Measurements from ENCODE around the gene ITFG1.
"Not testable (repeated sequence)": the region's sequence is repeated elsewhere in the genome, so short reads cannot be mapped to it uniquely, and the experiment has no call there.

Gene ITFG1

GRCh38 chr16:47408491-47408890 lies 52.4 kb downstream of the ITFG1 start:
- DNase-seq = no peak

DNA sequence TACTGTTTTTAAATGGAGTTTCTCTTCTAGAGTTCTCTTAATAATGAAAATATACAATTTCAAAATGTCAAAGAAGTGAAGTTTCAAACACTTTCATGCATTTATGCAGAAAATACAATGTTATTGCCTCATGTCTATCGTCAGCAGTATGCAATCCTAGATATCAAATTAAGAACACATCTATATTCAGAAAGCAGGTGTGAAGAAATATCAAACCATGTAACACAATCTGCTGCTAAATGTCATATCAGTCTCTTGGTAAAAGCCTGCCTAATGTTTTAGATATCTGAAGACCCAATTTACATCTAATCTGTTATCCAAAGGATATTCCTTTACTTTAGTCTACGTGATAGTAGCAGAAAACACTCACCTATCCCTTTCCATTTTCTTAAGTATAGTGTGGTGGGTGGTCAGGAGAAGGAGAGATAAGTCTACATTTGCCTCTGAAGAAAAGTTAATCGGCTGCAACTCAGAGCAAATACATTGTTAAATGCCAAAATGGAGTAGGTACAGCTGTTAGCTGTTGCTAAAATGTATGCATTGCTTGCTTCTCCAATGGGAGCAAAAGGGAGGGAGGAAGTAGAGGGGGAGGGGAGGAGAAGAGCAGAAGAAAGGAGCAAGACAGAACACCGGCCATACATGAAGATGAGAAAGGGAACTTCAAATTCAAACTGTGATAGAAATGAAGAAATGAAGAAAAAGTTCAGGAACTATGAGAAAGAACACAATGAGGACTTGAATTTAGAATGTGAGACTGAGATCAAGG lies 64.9 kb downstream of the ITFG1 start:
- no peak for DNase-seq

GRCh38 chr16:47392081-47392480 lies 68.8 kb downstream of the ITFG1 start:
- DNase-seq = no peak

GRCh38 chr16:47388705-47389104 lies 72.2 kb downstream of the ITFG1 start:
- DNase-seq = no peak

DNA sequence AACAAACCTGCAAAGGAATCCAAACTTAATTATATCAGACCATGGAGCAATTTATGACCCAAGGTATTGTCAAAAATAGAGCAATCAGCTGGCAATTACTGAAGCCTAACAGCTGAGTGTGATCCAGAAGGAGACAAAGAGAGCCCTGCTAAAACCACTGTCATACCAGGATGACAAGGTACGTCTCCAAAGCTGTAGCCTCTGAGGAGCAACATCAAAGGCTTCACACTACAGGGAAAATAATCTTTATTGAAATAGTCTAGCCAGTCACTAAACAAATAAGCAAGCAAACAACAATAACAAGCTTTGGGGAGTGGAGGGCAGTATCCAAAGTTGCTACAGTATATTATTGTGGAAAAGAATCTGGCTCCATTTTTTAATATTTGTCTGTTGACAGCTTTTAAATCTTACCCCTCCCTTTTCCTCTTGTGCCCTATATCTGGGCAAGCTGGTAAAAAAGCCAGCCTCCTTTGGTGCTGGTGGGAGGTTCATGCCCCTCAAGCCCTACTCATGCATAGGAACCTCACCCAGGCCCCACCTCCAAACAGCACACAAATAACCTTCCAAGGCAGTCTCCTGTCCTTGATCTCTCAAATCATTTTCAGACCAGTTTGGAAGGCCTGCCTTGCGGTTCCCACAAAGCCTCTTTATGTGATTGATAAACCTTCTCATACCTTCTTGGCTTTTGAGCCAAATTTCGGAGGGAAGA lies 73.7 kb downstream of the ITFG1 start:
- no peak for DNase-seq

- no peak for DNase-seq
Measured at GRCh38 chr16:47386201-47386718, 74.6 kb downstream of the ITFG1 start.

DNA sequence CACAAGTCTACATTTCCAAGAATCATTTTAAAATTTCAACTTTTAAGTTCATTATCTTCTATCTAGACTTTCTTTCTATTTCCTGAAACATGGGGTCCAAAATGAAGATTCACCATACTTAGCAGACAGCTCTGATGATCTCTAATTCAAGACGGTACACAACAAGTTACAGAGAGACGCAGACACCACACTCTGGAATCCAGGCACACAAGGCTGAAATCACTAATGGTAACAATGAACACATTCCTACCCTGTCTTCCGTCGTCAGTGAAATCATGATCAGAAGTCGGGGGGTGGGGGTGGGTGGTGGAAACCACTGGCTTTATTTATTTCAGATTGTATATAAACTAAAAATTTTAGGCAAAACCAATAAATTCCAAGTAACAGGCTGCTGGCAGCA lies 78.5 kb downstream of the ITFG1 start:
- no peak for DNase-seq

GRCh38 chr16:47377154-47377553 lies 83.7 kb downstream of the ITFG1 start:
- no peak for DNase-seq

DNA sequence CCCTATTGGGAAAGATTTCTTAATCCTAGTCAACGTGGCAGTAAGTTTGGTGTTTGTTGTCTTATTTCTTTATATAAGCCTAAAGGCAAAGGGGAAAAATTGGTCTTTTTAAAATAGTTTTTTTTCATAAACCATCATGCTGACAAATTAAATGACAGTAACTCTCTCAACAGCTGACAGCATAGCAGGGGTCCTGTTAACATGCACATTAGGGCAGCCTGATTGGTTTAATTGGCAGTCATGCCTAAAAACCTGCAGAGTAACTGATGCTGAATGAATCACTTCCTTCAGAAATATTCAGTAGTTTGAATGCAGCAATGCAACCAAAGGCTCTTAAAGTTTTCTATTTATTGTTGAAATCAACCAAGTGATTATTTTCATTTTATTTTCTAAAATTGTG lies 85.4 kb downstream of the ITFG1 start:
- DNase-seq = no peak

- no peak for DNase-seq
Measured at GRCh38 chr16:47374629-47375028, 86.2 kb downstream of the ITFG1 start.

GRCh38 chr16:47371271-47372014 lies 89.4 kb downstream of the ITFG1 start:
- no peak for DNase-seq

DNA sequence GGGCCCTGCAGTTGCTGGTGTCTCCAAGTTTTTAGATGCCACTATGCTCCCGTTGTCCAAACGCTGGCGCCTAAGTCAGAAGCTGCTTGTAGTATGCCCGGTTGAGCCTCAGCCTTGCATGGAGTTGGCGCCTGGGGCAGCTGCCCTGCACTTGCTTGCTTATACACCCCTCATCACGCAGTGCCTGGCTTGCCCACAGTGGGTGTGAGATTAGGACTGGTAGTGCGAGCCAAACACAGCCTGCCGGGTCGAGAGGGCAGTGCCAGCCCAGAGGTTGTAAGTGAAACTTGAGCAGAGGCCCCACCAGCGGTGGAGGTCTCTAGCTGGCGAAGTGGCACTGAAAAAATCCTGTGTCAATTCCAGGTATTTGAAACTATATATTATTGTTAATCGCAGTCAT lies 90.3 kb downstream of the ITFG1 start:
- no peak for DNase-seq

GRCh38 chr16:47366228-47366627 lies 94.6 kb downstream of the ITFG1 start:
- no peak for DNase-seq

GRCh38 chr16:47363761-47364160 lies 97.1 kb downstream of the ITFG1 start:
- DNase-seq = no peak

- no peak for DNase-seq
Measured at GRCh38 chr16:47359478-47359877, 101.4 kb downstream of the ITFG1 start.

DNA sequence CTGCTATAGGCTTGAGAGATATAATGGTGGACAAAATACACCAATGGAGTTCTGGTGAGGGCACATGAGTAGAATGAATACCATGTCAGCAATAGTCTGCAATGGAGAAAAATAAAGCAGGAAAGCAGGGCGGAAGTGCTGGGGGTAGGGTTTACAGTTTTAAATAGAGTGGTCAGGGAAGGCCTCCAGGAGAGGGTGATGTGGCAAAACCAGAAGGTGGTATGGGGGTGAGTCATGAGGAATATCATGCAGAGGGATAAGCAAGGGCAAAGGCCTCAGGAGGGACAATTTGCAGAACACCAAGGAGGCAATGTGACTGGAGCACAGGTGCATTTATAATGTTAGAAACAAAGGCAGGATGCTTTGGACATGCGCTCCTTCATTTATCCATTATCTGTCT lies 102.0 kb downstream of the ITFG1 start:
- DNase-seq = no peak

- not testable (repeated sequence) for DNase-seq
Measured at GRCh38 chr16:47349029-47349428, 111.8 kb downstream of the ITFG1 start.

- DNase-seq = not testable (repeated sequence)
Measured at GRCh38 chr16:47347021-47347696, 113.7 kb downstream of the ITFG1 start.

DNA sequence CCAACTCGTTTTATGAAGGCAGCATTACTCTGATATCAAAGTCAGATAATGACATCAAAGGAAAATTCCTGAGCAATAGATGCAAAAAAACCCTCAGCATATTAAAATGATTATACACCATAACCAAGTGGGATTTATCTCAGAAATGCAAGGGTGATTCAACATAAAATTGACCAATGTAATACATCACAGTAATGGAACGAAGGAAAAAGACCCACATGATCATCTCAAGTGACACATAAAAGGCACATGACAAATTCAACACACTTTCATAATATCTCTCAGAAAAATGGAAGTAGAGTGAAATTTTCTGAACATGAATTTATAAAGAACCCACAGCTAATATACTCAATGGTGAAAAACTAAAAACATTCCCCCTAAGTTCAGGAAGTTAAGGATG lies 118.8 kb downstream of the ITFG1 start:
- no peak for DNase-seq

GRCh38 chr16:47330562-47330961 lies 130.3 kb downstream of the ITFG1 start:
- DNase-seq = not testable (repeated sequence)

DNA sequence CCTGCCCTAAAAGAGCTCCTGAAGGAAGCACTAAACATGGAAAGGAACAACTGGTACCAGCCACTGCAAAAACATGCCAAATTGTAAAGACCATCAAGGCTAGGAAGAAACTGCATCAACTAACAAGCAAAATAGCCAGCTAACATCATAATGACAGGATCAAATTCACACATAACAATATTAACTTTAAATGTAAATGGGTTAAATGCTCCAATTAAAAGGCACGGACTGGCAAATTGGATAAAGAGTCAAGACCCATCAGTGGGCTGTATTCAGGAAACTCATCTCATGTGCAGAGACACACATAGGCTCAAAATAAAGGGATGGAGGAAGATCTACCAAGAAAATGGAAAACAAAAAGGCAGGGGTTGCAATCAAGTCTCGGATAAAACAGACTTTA lies 136.6 kb downstream of the ITFG1 start:
- DNase-seq = not testable (repeated sequence)

GRCh38 chr16:47323241-47323640 lies 137.6 kb downstream of the ITFG1 start:
- no peak for DNase-seq
